Thymus (tissue), 11 donors: Measurements from ENCODE around the gene SERGEF. TPM values are rescaled to one million over a fixed set of nuclear protein-coding genes. Genes with fewer than 3 reads are reported as not detected.

Experiments used
- DNase-seq, 9 donors: peaks; one replicate each; pipeline ENCODE4 v3.0.0-alpha.2; 2013; ENCODE audit warnings: low spot score in 9 of 9, low read depth in 6 of 9, missing footprints in 1 of 9
- H3K27ac ChIP-seq, 2 donors: one replicate each; pipeline ENCODE4 v1.5.1; 2013; ENCODE audit warnings: control low read depth in 1 of 2, low read depth in 1 of 2, low read length in 1 of 2, mild to moderate bottlenecking in 1 of 2, moderate library complexity in 1 of 2
- H3K27me3 ChIP-seq, 2 donors: one replicate each; pipeline ENCODE4 v1.5.1; 2013; ENCODE audit warnings: low read length in 1 of 2; ENCODE audit not compliant: control insufficient read depth in 2 of 2, insufficient read depth in 1 of 2
- H3K36me3 ChIP-seq, 2 donors: one replicate each; pipeline ENCODE4 v1.5.1; 2013; ENCODE audit warnings: low read length in 1 of 2, mild to moderate bottlenecking in 1 of 2, moderate library complexity in 1 of 2; ENCODE audit not compliant: control insufficient read depth in 2 of 2, insufficient read depth in 2 of 2
- H3K4me1 ChIP-seq, 2 donors: one replicate each; pipeline ENCODE4 v1.5.1; 2013; ENCODE audit warnings: low read length in 2 of 2; ENCODE audit not compliant: control insufficient read depth in 2 of 2, insufficient read depth in 2 of 2
- H3K4me3 ChIP-seq, 2 donors: one replicate each; pipeline ENCODE4 v1.5.1; 2013; ENCODE audit warnings: low read length in 2 of 2, control low read depth in 1 of 2, mild to moderate bottlenecking in 1 of 2
- H3K9me3 ChIP-seq, 2 donors: one replicate each; pipeline ENCODE4 v1.5.1; 2013; ENCODE audit warnings: low read length in 1 of 2, mild to moderate bottlenecking in 1 of 2; ENCODE audit not compliant: control insufficient read depth in 2 of 2, insufficient read depth in 1 of 2
- WGBS: extraction: QIAGEN DNeasy Blood & Tissue Kit; methylation state at CpG from one replicate; pipeline ENCODE4 v1.1.7; 2013; 5-methylcytosine and 5-hydroxymethylcytosine counted together
- polyA plus RNA-seq: library from polyadenylated mRNA; stranded (reverse); fragments of 200-250 nt; gene quantifications from one replicate; pipeline ENCODE4 v1.2.3, GENCODE V29; 2013
- total RNA-seq: library from RNA; stranded (reverse); fragments of 120-200 nt; gene quantifications from one replicate; pipeline ENCODE4 v1.2.4, GENCODE V29; 2013
- donor health status: healthy.

The SERGEF gene
- total and polyA plus RNA-seq, 2 donors = 52.8 to 84.2 TPM

- H3K4me3 ChIP-seq = no peak overlapping the region
- no peak overlapping the region for H3K27ac ChIP-seq
- peaks cover 0 to 9% of the 10 kb centered on the region in 2 donors for H3K36me3 ChIP-seq
- DNase-seq = no peak
- H3K27me3 ChIP-seq = no peaks in the 10 kb centered on the region
- no peaks in the 10 kb centered on the region for H3K9me3 ChIP-seq
- no peaks in the 10 kb centered on the region for H3K4me1 ChIP-seq
- 96% methylated on average over 6 of the region's 6 CpGs for WGBS
Observed at GRCh38 chr11:17948296-17948695, 64.6 kb downstream of the SERGEF start.

- Histone ChIP-seq H3K9me3 (no peaks in the 10 kb centered on the region), H3K27ac (no peak overlapping the region), H3K4me3 (no peak overlapping the region), H3K36me3 (no peaks in the 10 kb centered on the region), H3K4me1 (no peaks in the 10 kb centered on the region), H3K27me3 (no peaks in the 10 kb centered on the region)
- DNase-seq = no peak
- WGBS = 91% methylated on average over 1 of the region's 1 CpG
Observed at GRCh38 chr11:17939542-17939941, 73.3 kb downstream of the SERGEF start.

GRCh38 chr11:17936790-17937189, 76.1 kb downstream of the SERGEF start:
- WGBS = 100% methylated on average over 1 of the region's 1 CpG
- DNase-seq = no peak
- H3K4me1 ChIP-seq = no peaks in the 10 kb centered on the region
- no peaks in the 10 kb centered on the region for H3K36me3 ChIP-seq
- H3K27me3 ChIP-seq = no peaks in the 10 kb centered on the region
- no peak overlapping the region for H3K27ac ChIP-seq
- no peaks in the 10 kb centered on the region for H3K9me3 ChIP-seq
- H3K4me3 ChIP-seq = no peak overlapping the region

GRCh38 chr11:17934194-17934593, 78.7 kb downstream of the SERGEF start:
- WGBS = 95% methylated on average over 1 of the region's 1 CpG
- H3K27me3 ChIP-seq = no peaks in the 10 kb centered on the region
- H3K9me3 ChIP-seq = no peaks in the 10 kb centered on the region
- no peak overlapping the region for H3K27ac ChIP-seq
- DNase-seq = no peak
- H3K4me1 ChIP-seq = no peaks in the 10 kb centered on the region
- no peak overlapping the region for H3K4me3 ChIP-seq
- no peaks in the 10 kb centered on the region for H3K36me3 ChIP-seq

- no peak for DNase-seq
- H3K27me3 ChIP-seq = no peaks in the 10 kb centered on the region
- WGBS = 99% methylated on average over 1 of the region's 1 CpG
- H3K4me3 ChIP-seq = no peak overlapping the region
- H3K36me3 ChIP-seq = no peaks in the 10 kb centered on the region
- H3K27ac ChIP-seq = no peak overlapping the region
- no peaks in the 10 kb centered on the region for H3K4me1 ChIP-seq
- H3K9me3 ChIP-seq = no peaks in the 10 kb centered on the region
Observed at GRCh38 chr11:17933708-17934107, 79.1 kb downstream of the SERGEF start.

- Histone ChIP-seq H3K9me3 (no peaks in the 10 kb centered on the region), H3K27ac (no peak overlapping the region), H3K27me3 (no peaks in the 10 kb centered on the region), H3K36me3 (no peaks in the 10 kb centered on the region), H3K4me3 (no peak overlapping the region), H3K4me1 (no peaks in the 10 kb centered on the region)
- no peak for DNase-seq
- 100% methylated on average over 1 of the region's 1 CpG for WGBS
Observed at GRCh38 chr11:17932472-17932871, 80.4 kb downstream of the SERGEF start.

GRCh38 chr11:17931595-17931994, 81.3 kb downstream of the SERGEF start:
- 100% methylated on average over 1 of the region's 1 CpG for WGBS
- Histone ChIP-seq H3K9me3 (no peaks in the 10 kb centered on the region), H3K27me3 (no peaks in the 10 kb centered on the region), H3K27ac (no peak overlapping the region), H3K4me1 (no peaks in the 10 kb centered on the region), H3K4me3 (no peak overlapping the region), H3K36me3 (no peaks in the 10 kb centered on the region)
- DNase-seq = no peak

- WGBS = 96% methylated on average over 3 of the region's 3 CpGs
Observed at GRCh38 chr11:17930544-17931125, 82.2 kb downstream of the SERGEF start.

GRCh38 chr11:17929171-17929570, 83.7 kb downstream of the SERGEF start:
- no peaks in the 10 kb centered on the region for H3K9me3 ChIP-seq
- WGBS = over 99% methylated on average over 3 of the region's 3 CpGs
- H3K27me3 ChIP-seq = no peaks in the 10 kb centered on the region
- no peak overlapping the region for H3K4me3 ChIP-seq
- H3K27ac ChIP-seq = no peak overlapping the region
- peaks cover 0 to 3% of the 10 kb centered on the region in 2 donors for H3K36me3 ChIP-seq
- H3K4me1 ChIP-seq = no peaks in the 10 kb centered on the region
- DNase-seq = no peak

More at GRCh38 chr11:17930544-17931125, 82.2 kb downstream of the SERGEF start:
- Histone ChIP-seq H3K9me3 (no peaks in the 10 kb centered on the region), H3K36me3 (no peaks in the 10 kb centered on the region), H3K4me3 (no peak overlapping the region), H3K4me1 (no peaks in the 10 kb centered on the region), H3K27me3 (no peaks in the 10 kb centered on the region), H3K27ac (no peak overlapping the region)
- DNase-seq = no peak
